ENCODE measurements around the gene SNX22.

The SNX22 gene

GRCh38 chr15:64146041-64146440 lies 5.5 kb upstream of the SNX22 start:
- Histone ChIP-seq H3K27ac (ENCODE audit: extremely low read depth, low read depth, low read length) (peak overlapping the region; percentile 34; the same call in 1 of the 2 replicates), H3K36me3 (ENCODE audit: control insufficient read depth in 2 of 2, insufficient read depth in 1 of 2, low read length in 2 of 2) (peaks cover 0 to 17% of the 10 kb centered on the region in 2 experiments; a peak in 1 of 3 replicates), H3K9me3 (ENCODE audit: control insufficient read depth, insufficient read depth, low read depth, low read length) (no peaks in the 10 kb centered on the region), H3K4me1 (ENCODE audit: control insufficient read depth, insufficient read depth, low read length) (no peaks in the 10 kb centered on the region; the same call in 1 of the 2 replicates), H3K4me3 (ENCODE audit: low read depth, low read length) (no peak overlapping the region)
- ChIA-PET POLR2A (interaction anchor here (1.2 kb wide), 1 partner anchor 17 kb away, joined by 4 read pairs; the partner anchor contains the start of gene PPIB), CTCF (interaction anchor here (0.6 kb wide), 2 partner anchors 78 to 222 kb away, joined by 3 to 5 read pairs; no protein-coding TSS in a partner anchor)
- no peak for TF ChIP-seq ZBTB7A (tag by site-specific recombination; IDR thresholded peaks at IDR 0.05; ENCODE audit: low read depth)
- TF ChIP-seq ZNF600 (tag by site-specific recombination; IDR thresholded peaks at IDR 0.05): peak; percentile 41

- Histone ChIP-seq H3K36me3 (ENCODE audit: control insufficient read depth in 2 of 2, insufficient read depth in 1 of 2, low read length in 2 of 2) (peaks cover 0 to 13% of the 10 kb centered on the region in 2 experiments; a peak in 1 of 3 replicates), H3K9me3 (ENCODE audit: control insufficient read depth, insufficient read depth, low read depth, low read length) (no peaks in the 10 kb centered on the region), H3K27ac (ENCODE audit: extremely low read depth, low read depth, low read length) (no peak overlapping the region), H3K4me3 (ENCODE audit: low read depth, low read length) (no peak overlapping the region), H3K4me1 (ENCODE audit: control insufficient read depth, insufficient read depth, low read length) (no peaks in the 10 kb centered on the region; the same call in 1 of the 2 replicates)
- ChIA-PET POLR2A (interaction anchor here (1.2 kb wide), 1 partner anchor 17 kb away, joined by 4 read pairs; the partner anchor contains the start of gene PPIB), CTCF (interaction anchor here (0.6 kb wide), 1 partner anchor 221 kb away, joined by 3 read pairs; no protein-coding TSS in a partner anchor)
- no peak for TF ChIP-seq ZNF16 (tag by site-specific recombination; IDR thresholded peaks at IDR 0.05; ENCODE audit: low read depth)
These were observed 5.0 kb upstream of the SNX22 start for GRCh38 chr15:64146520-64146884.

- Histone ChIP-seq H3K36me3 (ENCODE audit: control insufficient read depth in 2 of 2, insufficient read depth in 1 of 2, low read length in 2 of 2) (peaks cover 0 to 10% of the 10 kb centered on the region in 2 experiments; a peak in 1 of 3 replicates), H3K27ac (ENCODE audit: extremely low read depth, low read depth, low read length) (peak overlapping the region; percentile 56), H3K4me1 (ENCODE audit: control insufficient read depth, insufficient read depth, low read length) (no peaks in the 10 kb centered on the region; the same call in 1 of the 2 replicates), H3K9me3 (ENCODE audit: control insufficient read depth, insufficient read depth, low read depth, low read length) (no peaks in the 10 kb centered on the region), H3K4me3 (ENCODE audit: low read depth, low read length) (no peak overlapping the region)
- ChIA-PET CTCF (interaction anchor here (0.6 to 0.7 kb wide), 2 partner anchors 200 to 248 kb away, joined by 3 read pairs; no protein-coding TSS in a partner anchor), POLR2A (interaction anchor here (1.2 kb wide), 1 partner anchor 16 kb away, joined by 4 read pairs; the partner anchor contains the start of gene PPIB)
- TF ChIP-seq KLF9 (tag by site-specific recombination; IDR thresholded peaks at IDR 0.05; ENCODE audit: low read depth) (no peak), ZSCAN16 (tag by site-specific recombination; IDR thresholded peaks at IDR 0.05) (peak; percentile 51; the same call in 1 of the 2 replicates), ZNF555 (tag by site-specific recombination; conservative IDR thresholded peaks at IDR 0.05) (no peak), BCL11A (tag by site-specific recombination; IDR thresholded peaks at IDR 0.05; ENCODE audit: low read depth) (no peak), GLI2 (tag by site-specific recombination; IDR thresholded peaks at IDR 0.05; ENCODE audit: borderline replicate concordance, low read depth) (no peak), ZNF354C (tag by site-specific recombination; IDR thresholded peaks at IDR 0.05; ENCODE audit: borderline replicate concordance, low read depth) (no peak), EGR2 (tag by site-specific recombination; IDR thresholded peaks at IDR 0.05; ENCODE audit: low read depth) (no peak), ZNF214 (tag by site-specific recombination; IDR thresholded peaks at IDR 0.05; ENCODE audit: borderline replicate concordance) (no peak), ZNF488 (tag by site-specific recombination; IDR thresholded peaks at IDR 0.05) (no peak), ZNF37A (tag by site-specific recombination; IDR thresholded peaks at IDR 0.05) (no peak), PATZ1 (tag by site-specific recombination; IDR thresholded peaks at IDR 0.05) (0 out of 2 replicates have a peak, but pooled peaks have one; percentile 26), ZNF121 (tag by site-specific recombination; IDR thresholded peaks at IDR 0.05) (0 out of 2 replicates have a peak, but pooled peaks have one; percentile 56), ZNF140 (tag by site-specific recombination; IDR thresholded peaks at IDR 0.05) (no peak), ZBTB49 (tag by site-specific recombination; IDR thresholded peaks at IDR 0.05; ENCODE audit: low read depth) (no peak), ZNF521 (tag by site-specific recombination; IDR thresholded peaks at IDR 0.05) (no peak), ZBTB48 (tag by site-specific recombination; IDR thresholded peaks at IDR 0.05) (0 out of 2 replicates have a peak, but pooled peaks have one; percentile 31), PRDM1 (tag by site-specific recombination; IDR thresholded peaks at IDR 0.05) (no peak), ZNF768 (tag by site-specific recombination; IDR thresholded peaks at IDR 0.05) (no peak), PRDM6 (tag by site-specific recombination; IDR thresholded peaks at IDR 0.05) (no peak)
These were observed 4.4 kb upstream of the SNX22 start for GRCh38 chr15:64146885-64147681.
